ENCODE results near the gene FFAR3.
A peak's percentile ranks its signal among the peaks of the same experiment; 100 is the strongest.
"Not testable (repeated sequence)": the region's sequence is repeated elsewhere in the genome, so short reads cannot be mapped to it uniquely, and the experiment has no call there.

Gene FFAR3

GRCh38 chr19:35351411-35352176 lies 6.7 kb upstream of the FFAR3 start:
- no peak for DNase-seq

DNA sequence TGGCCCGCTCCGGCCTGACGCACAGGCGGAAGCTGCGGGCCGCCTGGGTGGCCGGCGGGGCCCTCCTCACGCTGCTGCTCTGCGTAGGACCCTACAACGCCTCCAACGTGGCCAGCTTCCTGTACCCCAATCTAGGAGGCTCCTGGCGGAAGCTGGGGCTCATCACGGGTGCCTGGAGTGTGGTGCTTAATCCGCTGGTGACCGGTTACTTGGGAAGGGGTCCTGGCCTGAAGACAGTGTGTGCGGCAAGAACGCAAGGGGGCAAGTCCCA lies 6.1 kb upstream of the FFAR3 start:
- no peak for DNase-seq

- DNase-seq: peak; percentile 37 to 78 (median 50)
Measured at GRCh38 chr19:35352448-35353304, 5.6 kb upstream of the FFAR3 start.

- DNase-seq: no peak
Measured at GRCh38 chr19:35353635-35354034, 4.6 kb upstream of the FFAR3 start.

GRCh38 chr19:35354898-35355297 lies 3.4 kb upstream of the FFAR3 start:
- no peak for DNase-seq

GRCh38 chr19:35355791-35356460 lies 2.3 kb upstream of the FFAR3 start:
- no peak for DNase-seq

- not testable (repeated sequence) for DNase-seq
Measured at GRCh38 chr19:35358834-35359233, 574 bp downstream of the FFAR3 start.

DNA sequence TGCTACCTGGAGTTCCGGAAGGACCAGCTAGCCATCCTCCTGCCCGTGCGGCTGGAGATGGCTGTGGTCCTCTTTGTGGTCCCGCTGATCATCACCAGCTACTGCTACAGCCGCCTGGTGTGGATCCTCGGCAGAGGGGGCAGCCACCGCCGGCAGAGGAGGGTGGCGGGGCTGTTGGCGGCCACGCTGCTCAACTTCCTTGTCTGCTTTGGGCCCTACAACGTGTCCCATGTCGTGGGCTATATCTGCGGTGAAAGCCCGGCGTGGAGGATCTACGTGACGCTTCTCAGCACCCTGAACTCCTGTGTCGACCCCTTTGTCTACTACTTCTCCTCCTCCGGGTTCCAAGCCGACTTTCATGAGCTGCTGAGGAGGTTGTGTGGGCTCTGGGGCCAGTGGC lies 1.1 kb downstream of the FFAR3 start:
- not testable (repeated sequence) for DNase-seq

GRCh38 chr19:35360081-35360480 lies 1.8 kb downstream of the FFAR3 start:
- not testable (repeated sequence) for DNase-seq

DNA sequence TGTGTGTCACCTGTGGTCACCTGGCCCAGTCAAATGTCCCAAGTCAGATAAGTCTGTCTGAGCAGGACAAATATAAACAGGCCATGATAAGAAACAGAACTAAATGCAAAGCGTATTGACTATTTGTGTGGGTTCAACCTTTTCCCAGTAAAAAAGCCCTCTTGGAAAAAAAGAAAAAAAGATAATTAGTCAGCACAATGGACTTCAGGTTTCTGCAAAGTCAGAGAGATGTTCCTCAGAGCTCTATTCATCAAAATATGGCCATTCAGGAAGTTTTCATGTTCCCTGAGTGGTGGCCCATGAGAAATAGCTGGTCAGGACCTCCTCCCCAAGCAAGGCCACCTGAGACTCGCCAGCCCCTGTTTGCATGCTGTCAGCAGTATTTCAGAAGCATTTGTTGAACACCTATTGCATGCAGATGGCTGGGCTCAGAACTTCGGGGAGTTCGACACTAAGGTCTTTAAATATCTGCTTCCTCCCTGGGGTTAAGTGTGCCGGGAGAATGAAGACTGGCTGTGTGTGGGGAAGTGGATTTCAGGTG lies 2.7 kb downstream of the FFAR3 start:
- no peak for DNase-seq

- DNase-seq: no peak
Measured at GRCh38 chr19:35362261-35363000, 4.2 kb downstream of the FFAR3 start.

DNA sequence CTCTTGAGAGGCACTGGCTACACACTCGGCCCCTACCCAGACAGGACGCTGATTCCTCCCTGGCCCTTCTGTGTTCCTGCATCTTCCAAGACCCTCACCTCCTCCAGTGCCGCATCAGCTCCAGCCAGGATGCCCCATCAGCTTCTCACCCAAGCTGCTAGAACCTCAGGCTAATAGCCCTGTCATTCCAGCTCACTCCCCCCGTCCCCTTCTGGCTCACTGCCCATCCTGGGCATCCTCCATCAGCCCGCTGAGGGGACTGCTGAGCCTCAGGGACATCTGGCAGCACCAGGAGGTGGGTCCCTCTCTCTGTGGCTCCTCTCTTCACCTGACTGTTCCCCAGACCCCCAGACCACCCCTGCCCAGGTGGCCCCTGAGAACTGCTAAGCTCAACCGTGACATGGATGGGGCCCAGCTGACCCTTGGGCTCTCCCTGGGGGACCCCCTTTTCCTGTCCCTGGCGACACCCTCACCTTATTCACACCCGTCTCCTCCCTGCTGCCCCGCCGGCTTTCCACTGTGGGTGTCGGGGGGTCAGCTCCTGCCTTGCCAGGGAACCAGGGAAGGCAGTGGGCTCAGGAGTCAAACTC lies 4.8 kb downstream of the FFAR3 start:
- DNase-seq: no peak

- no peak for DNase-seq
Measured at GRCh38 chr19:35363711-35364425, 5.6 kb downstream of the FFAR3 start.

GRCh38 chr19:35365303-35365702 lies 7.0 kb downstream of the FFAR3 start:
- DNase-seq: no peak

- no peak for DNase-seq
Measured at GRCh38 chr19:35368378-35368777, 10.1 kb downstream of the FFAR3 start.

GRCh38 chr19:35369522-35369921 lies 11.3 kb downstream of the FFAR3 start:
- DNase-seq: no peak

- no peak for DNase-seq
Measured at GRCh38 chr19:35370722-35371121, 12.5 kb downstream of the FFAR3 start, which contains the start of gene GPR42. GPR42 (plus strand) TSS chr19:35371068; CDS start chr19:35371360, 292 bp downstream.

DNA sequence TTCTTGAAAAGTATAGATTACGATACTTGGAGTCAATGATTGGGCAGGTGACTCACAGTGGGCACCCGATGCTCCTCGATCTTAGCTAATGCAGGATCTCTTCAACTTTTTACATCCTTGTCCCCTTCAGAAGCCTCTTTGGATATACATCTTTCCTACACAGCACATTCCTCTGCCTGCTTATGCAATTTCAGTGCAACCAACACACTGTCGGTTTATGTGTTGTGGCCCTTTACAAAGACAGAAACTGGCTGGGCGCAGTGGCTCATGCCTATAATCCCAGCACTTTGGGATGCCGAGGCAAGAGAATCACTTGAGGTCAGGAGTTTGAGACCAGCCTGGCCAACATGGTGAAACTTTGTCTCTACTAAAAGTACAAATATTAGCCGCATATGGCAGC lies 15.2 kb downstream of the FFAR3 start:
- DNase-seq: no peak

GRCh38 chr19:35374031-35374430 lies 15.8 kb downstream of the FFAR3 start:
- not testable (repeated sequence) for DNase-seq

DNA sequence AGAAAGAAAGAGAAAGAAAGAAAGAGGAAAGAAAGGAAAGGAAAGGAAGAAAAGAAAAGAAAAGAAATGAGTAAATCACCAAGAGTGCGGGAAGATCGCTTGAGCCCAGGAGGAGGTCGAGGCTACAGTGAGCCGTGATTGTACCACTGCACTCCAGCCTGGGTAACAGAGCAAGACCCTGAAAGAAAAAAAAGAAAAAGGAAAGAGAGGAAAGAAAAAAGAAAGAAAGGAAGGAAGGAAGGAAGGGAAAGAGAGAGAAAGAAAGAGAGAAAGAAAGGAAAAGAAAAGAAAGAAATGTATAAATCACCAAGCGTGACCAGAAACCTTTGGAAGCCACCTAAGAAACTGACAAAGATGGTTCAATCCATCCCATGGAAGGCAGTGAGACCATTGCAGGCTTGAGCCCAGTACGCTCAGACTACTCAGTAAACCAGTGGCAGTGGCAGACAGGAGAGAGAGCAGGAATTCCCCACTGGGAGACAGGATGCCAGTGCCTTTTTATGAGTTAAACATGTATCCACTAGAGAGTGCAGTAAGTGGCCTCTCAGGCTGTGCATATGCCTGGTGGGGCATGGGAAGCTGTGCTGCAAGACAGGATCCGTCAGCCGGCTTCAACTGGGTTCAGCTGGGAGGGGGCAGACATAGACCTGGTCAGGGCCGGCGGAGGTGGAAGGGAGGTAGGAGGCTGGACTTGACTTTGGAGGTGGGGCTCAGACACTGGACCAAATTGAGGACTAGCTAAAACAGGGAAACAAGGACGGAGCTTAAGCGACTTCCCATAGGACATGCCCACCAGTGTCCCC lies 17.4 kb downstream of the FFAR3 start:
- no peak for DNase-seq

GRCh38 chr19:35377656-35378055 lies 19.4 kb downstream of the FFAR3 start:
- DNase-seq: no peak

All from stimulated activated naive CD4-positive, alpha-beta T cell (primary cell).